Fibroblast of lung (primary cell): Measurements from ENCODE around the gene CCDC122.

Experiments
- EZH2 ChIP-seq: IDR thresholded peaks from 2 replicates; pipeline ENCODE4 v1.5.1; 2012; ENCODE audit warnings: low read length, control low read depth, mild to moderate bottlenecking; ENCODE audit errors: missing control alignments
- TF ChIP-seq, protein P1 (sequence below), 2 donors: IDR thresholded peaks in 1 of 2; conservative IDR thresholded peaks in 1 of 2; 1 replicate in 1 of 2; 2 replicates in 1 of 2; pipeline ENCODE4 v1.5.1; 2011 to 2012; ENCODE audit warnings: low read length in 2 of 2, control low read depth in 1 of 2, inconsistent platforms in 1 of 2, low read depth in 1 of 2, mild to moderate bottlenecking in 1 of 2

DNA sequence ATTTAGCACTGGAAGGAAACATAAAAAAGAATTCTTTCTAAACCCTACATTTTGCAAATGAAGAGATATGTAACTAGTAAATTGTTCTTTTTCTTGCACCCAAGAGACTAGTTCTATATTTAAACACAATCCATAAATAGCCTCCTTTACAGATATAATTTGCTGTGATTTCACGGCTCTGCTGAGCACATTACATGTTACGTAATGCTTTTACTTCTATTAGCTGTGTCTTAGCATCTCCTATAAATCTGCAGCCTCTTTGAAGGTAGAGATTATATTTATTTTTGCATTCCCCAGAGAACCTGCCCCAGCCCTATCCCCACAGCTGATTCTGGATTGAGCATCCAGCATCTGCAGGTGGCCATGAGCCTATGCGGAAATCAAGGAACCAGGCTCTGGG is 32.3 kb upstream of the CCDC122 start:
- TF ChIP-seq, protein P1, sequence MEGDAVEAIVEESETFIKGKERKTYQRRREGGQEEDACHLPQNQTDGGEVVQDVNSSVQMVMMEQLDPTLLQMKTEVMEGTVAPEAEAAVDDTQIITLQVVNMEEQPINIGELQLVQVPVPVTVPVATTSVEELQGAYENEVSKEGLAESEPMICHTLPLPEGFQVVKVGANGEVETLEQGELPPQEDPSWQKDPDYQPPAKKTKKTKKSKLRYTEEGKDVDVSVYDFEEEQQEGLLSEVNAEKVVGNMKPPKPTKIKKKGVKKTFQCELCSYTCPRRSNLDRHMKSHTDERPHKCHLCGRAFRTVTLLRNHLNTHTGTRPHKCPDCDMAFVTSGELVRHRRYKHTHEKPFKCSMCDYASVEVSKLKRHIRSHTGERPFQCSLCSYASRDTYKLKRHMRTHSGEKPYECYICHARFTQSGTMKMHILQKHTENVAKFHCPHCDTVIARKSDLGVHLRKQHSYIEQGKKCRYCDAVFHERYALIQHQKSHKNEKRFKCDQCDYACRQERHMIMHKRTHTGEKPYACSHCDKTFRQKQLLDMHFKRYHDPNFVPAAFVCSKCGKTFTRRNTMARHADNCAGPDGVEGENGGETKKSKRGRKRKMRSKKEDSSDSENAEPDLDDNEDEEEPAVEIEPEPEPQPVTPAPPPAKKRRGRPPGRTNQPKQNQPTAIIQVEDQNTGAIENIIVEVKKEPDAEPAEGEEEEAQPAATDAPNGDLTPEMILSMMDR (conservative IDR thresholded peaks at IDR 0.05 in 1 of 2, IDR thresholded peaks at IDR 0.05 in 1 of 2; ENCODE audit: low read depth in 1 of 2, low read length in 2 of 2) = no peak
- TF ChIP-seq EZH2 = no peak
